ENCODE measurements around the gene UCN.

GRCh38 chr2:27297195-27297594 lies 11.1 kb downstream of the UCN start:
- TF ChIP-seq CTCF (conservative IDR thresholded peaks at IDR 0.05; ENCODE audit: low read depth, low read length) (no peak), USF2 (IDR thresholded peaks at IDR 0.05; ENCODE audit: low read depth, low read length) (no peak), POLR2A (IDR thresholded peaks at IDR 0.05; ENCODE audit: low read depth, low read length) (no peak), FOS (IDR thresholded peaks at IDR 0.05; ENCODE audit: low read depth, low read length) (no peak)

Measured in IMR-90 (cell line).